Ovary (tissue), 3 donors: Measurements from ENCODE around the gene MIB1.

Experiments used
- CTCF ChIP-seq, 3 donors: fragments of 450-650 bp in 2 of 3; fragments of 200-600 bp in 1 of 3; IDR thresholded peaks; one replicate each; pipeline versions ENCODE4 v1.5.1 to v1.8.0; 2016 to 2022; ENCODE audit warnings: antibody characterized with exemption in 3 of 3, mild to moderate bottlenecking in 1 of 3
- EP300 ChIP-seq: sonication (generic); formaldehyde crosslinking; IDR thresholded peaks from one replicate; pipeline ENCODE4 v1.6.1; 2017; ENCODE audit warnings: antibody characterized with exemption
- donor health status: DM: no; HTN: no; CAD: no.

GRCh38 chr18:21745231-21745630 is 4.6 kb downstream of the MIB1 start:
- TF ChIP-seq CTCF (IDR thresholded peaks at IDR 0.05) (no peak), EP300 (no peak)
